SK-N-SH treated with all-trans-retinoic acid at 6 μM for 48 hours (cell line): ENCODE results near the gene B3GALT2.

ENCODE experiments used
- ATAC-seq: fragments of 200-7000 bp; cut with Tn5 transposase; 3 replicates; pipeline ENCODE4 v1.9.1; 2020; ENCODE audit warnings: mild to moderate bottlenecking, moderate library complexity
- ARNTL ChIP-seq: fragments of 450-650 bp; formaldehyde crosslinking; IDR thresholded peaks from 2 replicates; pipeline ENCODE4 v1.5.0; 2020; ENCODE audit warnings: low read depth, mild to moderate bottlenecking, moderate library complexity, borderline replicate concordance
- BACH2 ChIP-seq: fragments of 250-450 bp; sonication (Bioruptor Pico); IDR thresholded peaks from 2 replicates; pipeline ENCODE4 v1.9.0; 2021; ENCODE audit warnings: mild to moderate bottlenecking, borderline replicate concordance
- ESRRG ChIP-seq: fragments of 250-450 bp; sonication (Bioruptor Pico); IDR thresholded peaks from 2 replicates; pipeline ENCODE4 v1.6.1; 2021; ENCODE audit warnings: mild to moderate bottlenecking
- GLIS3 ChIP-seq: fragments of 250-450 bp; sonication (Bioruptor Pico); IDR thresholded peaks from 2 replicates; pipeline ENCODE4 v1.5.0; 2020; ENCODE audit warnings: mild to moderate bottlenecking, moderate library complexity
- ISL1 ChIP-seq: fragments of 250-450 bp; sonication (Bioruptor Pico); IDR thresholded peaks from 2 replicates; pipeline ENCODE4 v2.1.2; 2022; ENCODE audit warnings: mild to moderate bottlenecking, moderate library complexity
- PATZ1 ChIP-seq: fragments of 250-450 bp; sonication (Bioruptor Pico); IDR thresholded peaks from 2 replicates; pipeline ENCODE4 v1.8.0; 2020; ENCODE audit warnings: mild to moderate bottlenecking, moderate library complexity, borderline replicate concordance
- PPARA ChIP-seq: fragments of 250-450 bp; sonication (Bioruptor Pico); IDR thresholded peaks from 2 replicates; pipeline ENCODE4 v1.5.0; 2020; ENCODE audit warnings: mild to moderate bottlenecking, borderline replicate concordance
- RARB ChIP-seq: fragments of 250-450 bp; sonication (Bioruptor Pico); IDR thresholded peaks from 2 replicates; pipeline ENCODE4 v1.8.0; 2021; ENCODE audit warnings: mild to moderate bottlenecking, moderate library complexity
- SNAI2 ChIP-seq: fragments of 250-450 bp; sonication (Bioruptor Pico); IDR thresholded peaks from 2 replicates; pipeline ENCODE4 v1.5.0; 2020; ENCODE audit warnings: mild to moderate bottlenecking, moderate library complexity
- TCF4 ChIP-seq: fragments of 250-450 bp; sonication (Bioruptor Pico); IDR thresholded peaks from 2 replicates; pipeline ENCODE4 v1.8.0; 2021; ENCODE audit warnings: mild to moderate bottlenecking, moderate library complexity, borderline replicate concordance
- TOX ChIP-seq: fragments of 250-450 bp; sonication (Bioruptor Pico); IDR thresholded peaks from 2 replicates; pipeline ENCODE4 v1.8.0; 2021; ENCODE audit warnings: mild to moderate bottlenecking, moderate library complexity, borderline replicate concordance
- ZC3H10 ChIP-seq: fragments of 250-450 bp; sonication (Bioruptor Pico); IDR thresholded peaks from 2 replicates; pipeline ENCODE4 v1.5.1; 2021; ENCODE audit warnings: mild to moderate bottlenecking, moderate library complexity
- ZFP3 ChIP-seq: fragments of 250-450 bp; sonication (Bioruptor Pico); IDR thresholded peaks from 2 replicates; pipeline ENCODE4 v1.5.0; 2020; ENCODE audit warnings: mild to moderate bottlenecking, moderate library complexity
- ZFP30 ChIP-seq: fragments of 450-650 bp; formaldehyde crosslinking; IDR thresholded peaks from 2 replicates; pipeline ENCODE4 v1.5.0; 2022; ENCODE audit warnings: mild to moderate bottlenecking, moderate library complexity
- ZNF565 ChIP-seq: fragments of 450-650 bp; formaldehyde crosslinking; conservative IDR thresholded peaks from 2 replicates; pipeline ENCODE4 v1.5.0; 2020; ENCODE audit warnings: low read depth, mild to moderate bottlenecking, moderate library complexity
- ZNF70 ChIP-seq: fragments of 450-650 bp; formaldehyde crosslinking; IDR thresholded peaks from 2 replicates; pipeline ENCODE4 v1.5.0; 2020; ENCODE audit warnings: mild to moderate bottlenecking, moderate library complexity
- ZNF8 ChIP-seq: fragments of 450-650 bp; formaldehyde crosslinking; IDR thresholded peaks from 2 replicates; pipeline ENCODE4 v1.5.0; 2020; ENCODE audit warnings: mild to moderate bottlenecking, moderate library complexity
- TF ChIP-seq, protein P1 (sequence below): fragments of 250-450 bp; sonication (Bioruptor Pico); IDR thresholded peaks from 2 replicates; pipeline ENCODE4 v1.5.1; 2021; ENCODE audit warnings: mild to moderate bottlenecking, moderate library complexity
- TF ChIP-seq, protein P2 (sequence below): fragments of 250-450 bp; sonication (Bioruptor Pico); IDR thresholded peaks from 2 replicates; pipeline ENCODE4 v1.8.0; 2021; ENCODE audit warnings: low read depth, mild to moderate bottlenecking, moderate library complexity, borderline replicate concordance
- TF ChIP-seq, protein P3 (sequence below): fragments of 250-450 bp; sonication (Bioruptor Pico); IDR thresholded peaks from 2 replicates; pipeline ENCODE4 v1.5.1; 2020; ENCODE audit warnings: low read depth, mild to moderate bottlenecking, moderate library complexity

B3GALT2 gene

GRCh38 chr1:193183019-193183627 is 3.3 kb downstream of the B3GALT2 start:
- ATAC-seq: peak; percentile 53
- TF ChIP-seq, protein P1, sequence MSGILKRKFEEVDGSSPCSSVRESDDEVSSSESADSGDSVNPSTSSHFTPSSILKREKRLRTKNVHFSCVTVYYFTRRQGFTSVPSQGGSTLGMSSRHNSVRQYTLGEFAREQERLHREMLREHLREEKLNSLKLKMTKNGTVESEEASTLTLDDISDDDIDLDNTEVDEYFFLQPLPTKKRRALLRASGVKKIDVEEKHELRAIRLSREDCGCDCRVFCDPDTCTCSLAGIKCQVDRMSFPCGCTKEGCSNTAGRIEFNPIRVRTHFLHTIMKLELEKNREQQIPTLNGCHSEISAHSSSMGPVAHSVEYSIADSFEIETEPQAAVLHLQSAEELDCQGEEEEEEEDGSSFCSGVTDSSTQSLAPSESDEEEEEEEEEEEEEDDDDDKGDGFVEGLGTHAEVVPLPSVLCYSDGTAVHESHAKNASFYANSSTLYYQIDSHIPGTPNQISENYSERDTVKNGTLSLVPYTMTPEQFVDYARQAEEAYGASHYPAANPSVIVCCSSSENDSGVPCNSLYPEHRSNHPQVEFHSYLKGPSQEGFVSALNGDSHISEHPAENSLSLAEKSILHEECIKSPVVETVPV: no peak
- TF ChIP-seq, protein P2, sequence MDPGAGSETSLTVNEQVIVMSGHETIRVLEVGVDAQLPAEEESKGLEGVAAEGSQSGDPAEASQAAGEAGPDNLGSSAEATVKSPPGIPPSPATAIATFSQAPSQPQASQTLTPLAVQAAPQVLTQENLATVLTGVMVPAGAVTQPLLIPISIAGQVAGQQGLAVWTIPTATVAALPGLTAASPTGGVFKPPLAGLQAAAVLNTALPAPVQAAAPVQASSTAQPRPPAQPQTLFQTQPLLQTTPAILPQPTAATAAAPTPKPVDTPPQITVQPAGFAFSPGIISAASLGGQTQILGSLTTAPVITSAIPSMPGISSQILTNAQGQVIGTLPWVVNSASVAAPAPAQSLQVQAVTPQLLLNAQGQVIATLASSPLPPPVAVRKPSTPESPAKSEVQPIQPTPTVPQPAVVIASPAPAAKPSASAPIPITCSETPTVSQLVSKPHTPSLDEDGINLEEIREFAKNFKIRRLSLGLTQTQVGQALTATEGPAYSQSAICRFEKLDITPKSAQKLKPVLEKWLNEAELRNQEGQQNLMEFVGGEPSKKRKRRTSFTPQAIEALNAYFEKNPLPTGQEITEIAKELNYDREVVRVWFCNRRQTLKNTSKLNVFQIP (CRISPR knock-in tag): no peak
- TF ChIP-seq PATZ1 (no peak), ZNF8 (CRISPR knock-in tag) (no peak), TCF4 (no peak), ZC3H10 (CRISPR knock-in tag) (no peak), GLIS3 (CRISPR knock-in tag) (no peak)

GRCh38 chr1:193181985-193182384 is 4.4 kb downstream of the B3GALT2 start:
- ATAC-seq: no peak

GRCh38 chr1:193181536-193181935 is 4.9 kb downstream of the B3GALT2 start:
- TF ChIP-seq, protein P3, sequence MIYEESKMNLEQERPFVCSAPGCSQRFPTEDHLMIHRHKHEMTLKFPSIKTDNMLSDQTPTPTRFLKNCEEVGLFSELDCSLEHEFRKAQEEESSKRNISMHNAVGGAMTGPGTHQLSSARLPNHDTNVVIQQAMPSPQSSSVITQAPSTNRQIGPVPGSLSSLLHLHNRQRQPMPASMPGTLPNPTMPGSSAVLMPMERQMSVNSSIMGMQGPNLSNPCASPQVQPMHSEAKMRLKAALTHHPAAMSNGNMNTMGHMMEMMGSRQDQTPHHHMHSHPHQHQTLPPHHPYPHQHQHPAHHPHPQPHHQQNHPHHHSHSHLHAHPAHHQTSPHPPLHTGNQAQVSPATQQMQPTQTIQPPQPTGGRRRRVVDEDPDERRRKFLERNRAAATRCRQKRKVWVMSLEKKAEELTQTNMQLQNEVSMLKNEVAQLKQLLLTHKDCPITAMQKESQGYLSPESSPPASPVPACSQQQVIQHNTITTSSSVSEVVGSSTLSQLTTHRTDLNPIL: no peak
- no peak for TF ChIP-seq ZNF8 (CRISPR knock-in tag)
- TF ChIP-seq SNAI2 (CRISPR knock-in tag): no peak
- TF ChIP-seq GLIS3 (CRISPR knock-in tag): no peak
- no peak for TF ChIP-seq ZFP3 (CRISPR knock-in tag)
- TF ChIP-seq PPARA (CRISPR knock-in tag): no peak
- TF ChIP-seq, protein P2 (CRISPR knock-in tag): no peak
- no peak for TF ChIP-seq ZFP30 (CRISPR knock-in tag)
- TF ChIP-seq TOX (CRISPR knock-in tag): no peak
- no peak for TF ChIP-seq ZC3H10 (CRISPR knock-in tag)
- TF ChIP-seq ESRRG: no peak
- no peak for TF ChIP-seq ZNF70 (CRISPR knock-in tag)
- no peak for ATAC-seq

More at GRCh38 chr1:193181985-193182384, 4.4 kb downstream of the B3GALT2 start:
- TF ChIP-seq ZFP30 (CRISPR knock-in tag) (no peak), ZNF70 (CRISPR knock-in tag) (no peak), ISL1 (CRISPR knock-in tag) (no peak), ZC3H10 (CRISPR knock-in tag) (no peak), ZFP3 (CRISPR knock-in tag) (no peak), ARNTL (CRISPR knock-in tag) (no peak), BACH2 (CRISPR knock-in tag) (no peak), TOX (CRISPR knock-in tag) (no peak), RARB (CRISPR knock-in tag) (no peak), ESRRG (no peak), ZNF8 (CRISPR knock-in tag) (no peak), GLIS3 (CRISPR knock-in tag) (no peak), SNAI2 (CRISPR knock-in tag) (no peak)

- no peak for ATAC-seq
Measured at GRCh38 chr1:193179094-193179493, 7.3 kb downstream of the B3GALT2 start.

More at GRCh38 chr1:193179094-193179493, 7.3 kb downstream of the B3GALT2 start:
- TF ChIP-seq ARNTL (CRISPR knock-in tag) (no peak), ZC3H10 (CRISPR knock-in tag) (no peak), GLIS3 (CRISPR knock-in tag) (no peak), ZNF565 (CRISPR knock-in tag) (no peak), BACH2 (CRISPR knock-in tag) (no peak), SNAI2 (CRISPR knock-in tag) (no peak), PATZ1 (no peak)
- TF ChIP-seq, protein P2 (CRISPR knock-in tag): no peak
